ENCODE results near the gene RNF34. TPM values are rescaled to one million over a fixed set of nuclear protein-coding genes. Genes with fewer than 3 reads are reported as not detected.

RNF34 gene
- total and polyA plus RNA-seq, 2 of the 13 experiments (the other 11 are each of a cell fraction or from before 2014, with no cell fraction given) = 36.8 to 53.2 TPM

GRCh38 chr12:121467638-121468498 is 68.0 kb downstream of the RNF34 start (continued):
- 0 out of 2 replicates have a peak, but pooled peaks have one; percentile 32 for TF ChIP-seq NRL (CRISPR knock-in tag; IDR thresholded peaks at IDR 0.05; ENCODE audit: borderline replicate concordance)
- peak; percentile 67; the same call in 1 of the 2 replicates for TF ChIP-seq ZFP91 (CRISPR knock-in tag; IDR thresholded peaks at IDR 0.05; ENCODE audit: borderline replicate concordance)
- no peak for TF ChIP-seq ZNF224 (CRISPR knock-in tag; IDR thresholded peaks at IDR 0.05)
- no peak for TF ChIP-seq TFDP1 (CRISPR knock-in tag; IDR thresholded peaks at IDR 0.05; ENCODE audit: borderline replicate concordance)
- TF ChIP-seq ZNF142 (CRISPR knock-in tag; IDR thresholded peaks at IDR 0.05) = no peak
- no peak for TF ChIP-seq RFX3 (CRISPR knock-in tag; IDR thresholded peaks at IDR 0.05)
- no peak for TF ChIP-seq TFE3 (CRISPR knock-in tag; IDR thresholded peaks at IDR 0.05)
- no peak for TF ChIP-seq TGIF2 (CRISPR knock-in tag; IDR thresholded peaks at IDR 0.05)
- TF ChIP-seq ZNF577 (CRISPR knock-in tag; IDR thresholded peaks at IDR 0.05; ENCODE audit: borderline replicate concordance, low read depth) = no peak
- no peak for TF ChIP-seq PCBP1 (IDR thresholded peaks at IDR 0.05; ENCODE audit: borderline replicate concordance, low read depth, low read length)
- no peak for TF ChIP-seq ZSCAN20 (CRISPR knock-in tag; IDR thresholded peaks at IDR 0.05; ENCODE audit: borderline replicate concordance)
- no peak for TF ChIP-seq ZNF737 (CRISPR knock-in tag; IDR thresholded peaks at IDR 0.05; ENCODE audit: borderline replicate concordance)
- TF ChIP-seq KLF13 (CRISPR knock-in tag; IDR thresholded peaks at IDR 0.05) = no peak
- peak; percentile 74 for TF ChIP-seq TBX2 (CRISPR knock-in tag; IDR thresholded peaks at IDR 0.05; ENCODE audit: borderline replicate concordance)
- no peak for TF ChIP-seq ZFP37 (CRISPR knock-in tag; IDR thresholded peaks at IDR 0.05; ENCODE audit: borderline replicate concordance)
- TF ChIP-seq ZNF207 (IDR thresholded peaks at IDR 0.05; ENCODE audit: borderline replicate concordance) = no peak
- no peak for TF ChIP-seq MAZ (IDR thresholded peaks at IDR 0.05; ENCODE audit: borderline replicate concordance, low read depth, low read length)
- 0 out of 2 replicates have a peak, but pooled peaks have one; percentile 54 for TF ChIP-seq MAZ (CRISPR knock-in tag; IDR thresholded peaks at IDR 0.05; ENCODE audit: low read depth)
